HepG2 (cell line): ENCODE results near the gene PHKG1. TPM values are rescaled to one million over a fixed set of nuclear protein-coding genes. Genes with fewer than 3 reads are reported as not detected.

Source experiments
- ATF6 ChIP-seq: sonication (generic); formaldehyde crosslinking; conservative IDR thresholded peaks from 2 replicates; pipeline ENCODE4 v1.4.0; 2020; ENCODE audit warnings: missing genetic modification reagents
- KDM3A ChIP-seq: IDR thresholded peaks from 2 replicates; pipeline ENCODE4 v1.6.1; 2018; ENCODE audit warnings: low read depth, missing compliant biosample characterization
- MNT ChIP-seq: fragments of 450-650 bp; IDR thresholded peaks from 2 replicates; pipeline ENCODE4 v1.6.1; 2016
- NFIB ChIP-seq: sonication (generic); formaldehyde crosslinking; IDR thresholded peaks from 2 replicates; pipeline ENCODE4 v1.9.0; 2021; ENCODE audit warnings: missing genetic modification reagents, mild to moderate bottlenecking, borderline replicate concordance
- RNF2 ChIP-seq: fragments of 450-650 bp; conservative IDR thresholded peaks from 2 replicates; pipeline ENCODE4 v1.6.1; 2016; ENCODE audit warnings: low read depth
- RNF219 ChIP-seq: sonication (generic); formaldehyde crosslinking; IDR thresholded peaks from 2 replicates; pipeline ENCODE4 v1.5.0; 2020; ENCODE audit warnings: mild to moderate bottlenecking, missing genetic modification reagents
- ZNF230 ChIP-seq: sonication (generic); formaldehyde crosslinking; IDR thresholded peaks from 2 replicates; pipeline ENCODE4 v1.4.0; 2020; ENCODE audit warnings: mild to moderate bottlenecking, missing genetic modification reagents
- ZNF775 ChIP-seq: sonication (generic); formaldehyde crosslinking; IDR thresholded peaks from 2 replicates; pipeline ENCODE4 v1.4.0; 2020; ENCODE audit warnings: missing genetic modification reagents, mild to moderate bottlenecking, moderate library complexity, borderline replicate concordance
- ZSCAN20 ChIP-seq: sonication (generic); formaldehyde crosslinking; IDR thresholded peaks from 2 replicates; pipeline ENCODE4 v1.4.0; 2020; ENCODE audit warnings: missing genetic modification reagents, mild to moderate bottlenecking, borderline replicate concordance
- polyA plus RNA-seq, 8 experiments: library from polyadenylated mRNA; depleted of rRNA in 3 of 8; stranded (reverse) in 7 of 8; unstranded in 1 of 8; fragments of >200 nt; fragmentation: Illumina TruSeq in 4 of 8; extraction: Trizol in 4 of 8; gene quantifications; 2 replicates each; pipeline versions ENCODE4 v1.2.1 to v1.2.3, GENCODE V29; 2011 to 2016; ENCODE audit warnings: low read depth in 4 of 8, missing spikeins in 1 of 8, mixed read lengths in 1 of 8; ENCODE audit not compliant: insufficient read depth in 1 of 8
- total RNA-seq, 5 experiments: library from RNA; depleted of rRNA; stranded (reverse); fragments of >200 nt; fragmentation: Illumina TruSeq; extraction: Trizol; gene quantifications; 2 replicates each; pipeline ENCODE4 v1.2.3, GENCODE V29; 2016; ENCODE audit warnings: low read depth in 1 of 5
- TF ChIP-seq, protein P1 (sequence below): sonication (generic); formaldehyde crosslinking; conservative IDR thresholded peaks from 2 replicates; pipeline ENCODE4 v1.4.0; 2020; ENCODE audit warnings: mild to moderate bottlenecking, missing genetic modification reagents, moderate library complexity
- TF ChIP-seq, protein P2 (sequence below): sonication (generic); formaldehyde crosslinking; IDR thresholded peaks from 2 replicates; pipeline ENCODE4 v1.4.0; 2020; ENCODE audit warnings: missing genetic modification reagents
- TF ChIP-seq, protein P3 (sequence below), 2 experiments: IDR thresholded peaks; 2 replicates each; pipeline ENCODE4 v1.6.1; 2011 to 2012; ENCODE audit warnings: low read length in 2 of 2, borderline replicate concordance in 1 of 2, low read depth in 1 of 2, mild to moderate bottlenecking in 1 of 2, moderate library complexity in 1 of 2

Gene PHKG1
- total and polyA plus RNA-seq, 2 of the 13 experiments (the other 11 are each of a cell fraction or from before 2014, with no cell fraction given) = 0.44 to 0.71 TPM

GRCh38 chr7:56063882-56064625 is 28.7 kb downstream of the PHKG1 start, which contains the start of gene SUMF2 (continued):
- TF ChIP-seq, protein P1, sequence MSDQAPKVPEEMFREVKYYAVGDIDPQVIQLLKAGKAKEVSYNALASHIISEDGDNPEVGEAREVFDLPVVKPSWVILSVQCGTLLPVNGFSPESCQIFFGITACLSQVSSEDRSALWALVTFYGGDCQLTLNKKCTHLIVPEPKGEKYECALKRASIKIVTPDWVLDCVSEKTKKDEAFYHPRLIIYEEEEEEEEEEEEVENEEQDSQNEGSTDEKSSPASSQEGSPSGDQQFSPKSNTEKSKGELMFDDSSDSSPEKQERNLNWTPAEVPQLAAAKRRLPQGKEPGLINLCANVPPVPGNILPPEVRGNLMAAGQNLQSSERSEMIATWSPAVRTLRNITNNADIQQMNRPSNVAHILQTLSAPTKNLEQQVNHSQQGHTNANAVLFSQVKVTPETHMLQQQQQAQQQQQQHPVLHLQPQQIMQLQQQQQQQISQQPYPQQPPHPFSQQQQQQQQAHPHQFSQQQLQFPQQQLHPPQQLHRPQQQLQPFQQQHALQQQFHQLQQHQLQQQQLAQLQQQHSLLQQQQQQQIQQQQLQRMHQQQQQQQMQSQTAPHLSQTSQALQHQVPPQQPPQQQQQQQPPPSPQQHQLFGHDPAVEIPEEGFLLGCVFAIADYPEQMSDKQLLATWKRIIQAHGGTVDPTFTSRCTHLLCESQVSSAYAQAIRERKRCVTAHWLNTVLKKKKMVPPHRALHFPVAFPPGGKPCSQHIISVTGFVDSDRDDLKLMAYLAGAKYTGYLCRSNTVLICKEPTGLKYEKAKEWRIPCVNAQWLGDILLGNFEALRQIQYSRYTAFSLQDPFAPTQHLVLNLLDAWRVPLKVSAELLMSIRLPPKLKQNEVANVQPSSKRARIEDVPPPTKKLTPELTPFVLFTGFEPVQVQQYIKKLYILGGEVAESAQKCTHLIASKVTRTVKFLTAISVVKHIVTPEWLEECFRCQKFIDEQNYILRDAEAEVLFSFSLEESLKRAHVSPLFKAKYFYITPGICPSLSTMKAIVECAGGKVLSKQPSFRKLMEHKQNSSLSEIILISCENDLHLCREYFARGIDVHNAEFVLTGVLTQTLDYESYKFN (CRISPR knock-in tag) = peak; percentile 3; the same call in 1 of the 2 replicates
- TF ChIP-seq, protein P2, sequence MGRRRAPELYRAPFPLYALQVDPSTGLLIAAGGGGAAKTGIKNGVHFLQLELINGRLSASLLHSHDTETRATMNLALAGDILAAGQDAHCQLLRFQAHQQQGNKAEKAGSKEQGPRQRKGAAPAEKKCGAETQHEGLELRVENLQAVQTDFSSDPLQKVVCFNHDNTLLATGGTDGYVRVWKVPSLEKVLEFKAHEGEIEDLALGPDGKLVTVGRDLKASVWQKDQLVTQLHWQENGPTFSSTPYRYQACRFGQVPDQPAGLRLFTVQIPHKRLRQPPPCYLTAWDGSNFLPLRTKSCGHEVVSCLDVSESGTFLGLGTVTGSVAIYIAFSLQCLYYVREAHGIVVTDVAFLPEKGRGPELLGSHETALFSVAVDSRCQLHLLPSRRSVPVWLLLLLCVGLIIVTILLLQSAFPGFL (CRISPR knock-in tag) = no peak
- TF ChIP-seq RNF2 (peak; percentile 17; the same call in 1 of the 2 replicates), RNF219 (no peak), ATF6 (CRISPR knock-in tag) (no peak), ZSCAN20 (no peak), KDM3A (CRISPR knock-in tag) (no peak; the same call in none of the 2 replicates), NFIB (CRISPR knock-in tag) (no peak), ZNF775 (CRISPR knock-in tag) (no peak), MNT (no peak; the same call in none of the 2 replicates), ZNF230 (CRISPR knock-in tag) (no peak)
- TF ChIP-seq, protein P3, sequence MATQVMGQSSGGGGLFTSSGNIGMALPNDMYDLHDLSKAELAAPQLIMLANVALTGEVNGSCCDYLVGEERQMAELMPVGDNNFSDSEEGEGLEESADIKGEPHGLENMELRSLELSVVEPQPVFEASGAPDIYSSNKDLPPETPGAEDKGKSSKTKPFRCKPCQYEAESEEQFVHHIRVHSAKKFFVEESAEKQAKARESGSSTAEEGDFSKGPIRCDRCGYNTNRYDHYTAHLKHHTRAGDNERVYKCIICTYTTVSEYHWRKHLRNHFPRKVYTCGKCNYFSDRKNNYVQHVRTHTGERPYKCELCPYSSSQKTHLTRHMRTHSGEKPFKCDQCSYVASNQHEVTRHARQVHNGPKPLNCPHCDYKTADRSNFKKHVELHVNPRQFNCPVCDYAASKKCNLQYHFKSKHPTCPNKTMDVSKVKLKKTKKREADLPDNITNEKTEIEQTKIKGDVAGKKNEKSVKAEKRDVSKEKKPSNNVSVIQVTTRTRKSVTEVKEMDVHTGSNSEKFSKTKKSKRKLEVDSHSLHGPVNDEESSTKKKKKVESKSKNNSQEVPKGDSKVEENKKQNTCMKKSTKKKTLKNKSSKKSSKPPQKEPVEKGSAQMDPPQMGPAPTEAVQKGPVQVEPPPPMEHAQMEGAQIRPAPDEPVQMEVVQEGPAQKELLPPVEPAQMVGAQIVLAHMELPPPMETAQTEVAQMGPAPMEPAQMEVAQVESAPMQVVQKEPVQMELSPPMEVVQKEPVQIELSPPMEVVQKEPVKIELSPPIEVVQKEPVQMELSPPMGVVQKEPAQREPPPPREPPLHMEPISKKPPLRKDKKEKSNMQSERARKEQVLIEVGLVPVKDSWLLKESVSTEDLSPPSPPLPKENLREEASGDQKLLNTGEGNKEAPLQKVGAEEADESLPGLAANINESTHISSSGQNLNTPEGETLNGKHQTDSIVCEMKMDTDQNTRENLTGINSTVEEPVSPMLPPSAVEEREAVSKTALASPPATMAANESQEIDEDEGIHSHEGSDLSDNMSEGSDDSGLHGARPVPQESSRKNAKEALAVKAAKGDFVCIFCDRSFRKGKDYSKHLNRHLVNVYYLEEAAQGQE (IDR thresholded peaks at IDR 0.05; ENCODE audit: borderline replicate concordance in 1 of 2, low read depth in 1 of 2, low read length in 2 of 2) = no peak
